ENCODE measurements around the gene CP.

GRCh38 chr3:149216193-149216869 lies 5.3 kb downstream of the CP start:
- TF ChIP-seq CTCF (conservative IDR thresholded peaks at IDR 0.05): no peak
- no peak for TF ChIP-seq EZH2 (IDR thresholded peaks at IDR 0.05; ENCODE audit: low read depth)

All from PC-9 (cell line).